ENCODE measurements around the gene IGLL1. TPM values are rescaled to one million over a fixed set of nuclear protein-coding genes. Genes with fewer than 3 reads are reported as not detected.
"Not testable (repeated sequence)": the region's sequence is repeated elsewhere in the genome, so short reads cannot be mapped to it uniquely, and the experiment has no call there.

Gene IGLL1
- total RNA-seq, 1 donor from 2014 or later: not detected

DNA sequence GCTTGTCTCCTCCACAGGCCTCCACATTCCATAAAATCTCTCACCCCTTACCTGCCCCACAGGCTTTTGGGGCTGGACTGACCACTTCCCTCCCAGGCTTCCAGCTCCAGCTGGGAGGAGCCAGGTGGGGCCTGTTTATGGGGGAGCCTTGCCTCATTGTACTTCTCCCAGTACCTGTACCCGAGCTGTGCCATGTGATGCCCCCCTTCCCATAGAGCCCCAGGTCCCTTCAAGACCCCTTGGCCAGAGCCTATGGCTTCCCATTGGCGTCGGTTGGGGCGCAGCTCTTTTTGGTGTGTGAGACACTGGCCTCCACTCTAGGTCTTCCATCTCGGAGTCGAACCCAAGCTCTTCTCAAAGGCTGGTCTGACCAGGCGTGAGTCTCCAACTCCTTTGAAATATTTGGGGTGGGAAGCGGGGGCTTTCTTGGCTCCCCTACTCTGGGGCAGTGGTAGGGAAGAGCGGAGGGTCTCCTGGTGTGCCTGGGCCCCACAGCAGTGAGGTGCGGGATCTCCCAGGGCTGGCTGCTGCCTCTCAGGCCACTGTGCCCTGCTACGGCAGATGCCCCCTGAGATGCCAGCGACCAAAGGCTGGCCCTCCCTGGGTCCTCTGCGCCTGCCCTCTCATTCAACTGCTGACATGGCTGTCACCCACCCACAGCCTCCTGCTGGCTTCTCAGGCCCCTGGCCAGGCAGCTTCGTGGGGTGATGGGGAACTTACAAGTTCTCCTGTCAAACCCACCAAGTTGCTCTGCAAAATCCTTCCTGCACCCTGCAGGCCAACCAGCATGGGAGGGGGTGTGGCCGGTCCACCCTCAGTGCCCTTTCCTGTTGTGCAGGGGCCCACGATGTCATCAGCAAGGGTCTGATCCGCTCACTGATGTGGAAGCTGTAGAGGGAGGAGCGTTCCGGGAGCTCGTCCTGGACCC lies 26.4 kb upstream of the IGLL1 start:
- intact Hi-C loops (cut with DNase I): no loop called here
- no peaks in the 10 kb centered on the region for H3K36me3 ChIP-seq
- H3K4me1 ChIP-seq: no peaks in the 10 kb centered on the region
- no peak overlapping the region for H3K27ac ChIP-seq
- no peak overlapping the region for H3K4me3 ChIP-seq
- no peaks in the 10 kb centered on the region for H3K27me3 ChIP-seq
- TF ChIP-seq, protein P1, sequence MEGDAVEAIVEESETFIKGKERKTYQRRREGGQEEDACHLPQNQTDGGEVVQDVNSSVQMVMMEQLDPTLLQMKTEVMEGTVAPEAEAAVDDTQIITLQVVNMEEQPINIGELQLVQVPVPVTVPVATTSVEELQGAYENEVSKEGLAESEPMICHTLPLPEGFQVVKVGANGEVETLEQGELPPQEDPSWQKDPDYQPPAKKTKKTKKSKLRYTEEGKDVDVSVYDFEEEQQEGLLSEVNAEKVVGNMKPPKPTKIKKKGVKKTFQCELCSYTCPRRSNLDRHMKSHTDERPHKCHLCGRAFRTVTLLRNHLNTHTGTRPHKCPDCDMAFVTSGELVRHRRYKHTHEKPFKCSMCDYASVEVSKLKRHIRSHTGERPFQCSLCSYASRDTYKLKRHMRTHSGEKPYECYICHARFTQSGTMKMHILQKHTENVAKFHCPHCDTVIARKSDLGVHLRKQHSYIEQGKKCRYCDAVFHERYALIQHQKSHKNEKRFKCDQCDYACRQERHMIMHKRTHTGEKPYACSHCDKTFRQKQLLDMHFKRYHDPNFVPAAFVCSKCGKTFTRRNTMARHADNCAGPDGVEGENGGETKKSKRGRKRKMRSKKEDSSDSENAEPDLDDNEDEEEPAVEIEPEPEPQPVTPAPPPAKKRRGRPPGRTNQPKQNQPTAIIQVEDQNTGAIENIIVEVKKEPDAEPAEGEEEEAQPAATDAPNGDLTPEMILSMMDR (IDR thresholded peaks at IDR 0.05): no peak
- TF ChIP-seq POLR2AphosphoS5 (IDR thresholded peaks at IDR 0.05; ENCODE audit: insufficient read depth in 1 of 2, low read depth in 1 of 2): no peak
- TF ChIP-seq POLR2A (IDR thresholded peaks at IDR 0.05): no peak
- DNase-seq (ENCODE audit: extremely low spot score in 2 of 2): no peak
- no peaks in the 10 kb centered on the region for H3K9me3 ChIP-seq

DNA sequence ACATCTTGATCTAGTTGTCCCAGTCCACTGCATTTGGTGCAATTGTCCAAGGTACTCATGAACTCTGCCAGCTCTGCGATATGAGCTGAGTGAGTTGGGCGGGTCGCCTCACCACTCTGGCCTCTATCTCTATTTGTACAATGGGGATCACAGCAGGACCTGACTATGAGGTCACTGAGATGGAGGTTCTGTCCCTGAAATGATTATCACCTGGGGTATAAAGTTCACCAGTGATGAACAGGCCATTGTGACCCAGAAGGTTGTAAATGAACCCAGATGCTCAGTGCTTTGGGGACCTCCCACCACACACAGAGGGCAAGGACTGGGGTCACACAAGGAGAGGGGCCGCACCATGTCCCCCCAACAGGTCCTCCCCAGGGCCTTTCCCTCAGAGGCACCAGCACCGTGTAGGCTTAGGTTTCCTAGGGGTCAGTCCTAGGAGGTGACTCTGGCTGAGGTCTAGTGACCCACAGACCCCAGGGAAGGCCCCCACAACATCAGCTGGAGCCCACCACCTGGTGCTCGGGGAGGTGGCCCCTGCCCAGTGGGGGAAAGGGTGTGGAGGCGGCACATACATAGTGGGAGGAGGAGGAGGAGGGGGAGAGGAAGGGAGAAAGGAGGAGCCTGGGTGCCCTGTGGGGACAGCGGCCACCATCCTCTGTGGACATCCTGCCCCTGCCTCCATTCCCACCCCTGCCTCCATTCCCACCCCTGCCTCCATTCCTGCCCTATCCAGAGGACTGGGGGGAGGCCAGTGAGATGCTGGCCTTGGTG lies 25.0 kb upstream of the IGLL1 start:
- TF ChIP-seq POLR2AphosphoS5 (IDR thresholded peaks at IDR 0.05; ENCODE audit: insufficient read depth in 1 of 2, low read depth in 1 of 2): no peak
- no peak for TF ChIP-seq POLR2A (IDR thresholded peaks at IDR 0.05)
- TF ChIP-seq, protein P1 (IDR thresholded peaks at IDR 0.05): no peak
- no peaks in the 10 kb centered on the region for H3K36me3 ChIP-seq
- H3K9me3 ChIP-seq: no peaks in the 10 kb centered on the region
- no peaks in the 10 kb centered on the region for H3K4me1 ChIP-seq
- intact Hi-C loops (cut with DNase I): no loop called here
- H3K27me3 ChIP-seq: no peaks in the 10 kb centered on the region
- no peak overlapping the region for H3K4me3 ChIP-seq
- no peak overlapping the region for H3K27ac ChIP-seq
- DNase-seq (ENCODE audit: extremely low spot score in 2 of 2): no peak

DNA sequence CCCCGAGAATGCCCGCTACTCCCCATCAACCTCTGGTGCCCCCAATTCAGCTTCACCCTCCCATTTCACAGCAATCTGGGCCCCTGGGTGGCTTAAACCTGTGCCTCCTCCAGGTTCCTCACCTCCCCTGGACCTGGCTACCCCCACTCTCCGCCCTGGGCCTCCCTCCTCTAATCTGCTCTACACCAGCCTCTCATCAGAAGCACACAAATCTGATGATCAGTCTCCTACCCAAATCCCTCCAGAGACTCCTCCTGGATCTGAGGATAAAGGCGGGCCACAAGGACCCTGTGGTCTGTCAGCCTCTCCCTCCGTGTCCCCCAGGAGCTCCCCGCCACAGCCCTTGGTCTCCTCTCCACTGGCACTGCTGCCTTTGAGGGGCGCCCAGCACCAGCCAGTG lies 23.2 kb upstream of the IGLL1 start:
- no peaks in the 10 kb centered on the region for H3K4me1 ChIP-seq
- intact Hi-C loops (cut with DNase I): no loop called here
- TF ChIP-seq, protein P1 (IDR thresholded peaks at IDR 0.05): no peak
- TF ChIP-seq POLR2A (IDR thresholded peaks at IDR 0.05): no peak
- TF ChIP-seq POLR2AphosphoS5 (IDR thresholded peaks at IDR 0.05; ENCODE audit: insufficient read depth in 1 of 2, low read depth in 1 of 2): no peak
- H3K4me3 ChIP-seq: no peak overlapping the region
- no peak overlapping the region for H3K27ac ChIP-seq
- H3K27me3 ChIP-seq: no peaks in the 10 kb centered on the region
- no peaks in the 10 kb centered on the region for H3K9me3 ChIP-seq
- no peaks in the 10 kb centered on the region for H3K36me3 ChIP-seq
- no peak for DNase-seq (ENCODE audit: extremely low spot score in 2 of 2)

DNA sequence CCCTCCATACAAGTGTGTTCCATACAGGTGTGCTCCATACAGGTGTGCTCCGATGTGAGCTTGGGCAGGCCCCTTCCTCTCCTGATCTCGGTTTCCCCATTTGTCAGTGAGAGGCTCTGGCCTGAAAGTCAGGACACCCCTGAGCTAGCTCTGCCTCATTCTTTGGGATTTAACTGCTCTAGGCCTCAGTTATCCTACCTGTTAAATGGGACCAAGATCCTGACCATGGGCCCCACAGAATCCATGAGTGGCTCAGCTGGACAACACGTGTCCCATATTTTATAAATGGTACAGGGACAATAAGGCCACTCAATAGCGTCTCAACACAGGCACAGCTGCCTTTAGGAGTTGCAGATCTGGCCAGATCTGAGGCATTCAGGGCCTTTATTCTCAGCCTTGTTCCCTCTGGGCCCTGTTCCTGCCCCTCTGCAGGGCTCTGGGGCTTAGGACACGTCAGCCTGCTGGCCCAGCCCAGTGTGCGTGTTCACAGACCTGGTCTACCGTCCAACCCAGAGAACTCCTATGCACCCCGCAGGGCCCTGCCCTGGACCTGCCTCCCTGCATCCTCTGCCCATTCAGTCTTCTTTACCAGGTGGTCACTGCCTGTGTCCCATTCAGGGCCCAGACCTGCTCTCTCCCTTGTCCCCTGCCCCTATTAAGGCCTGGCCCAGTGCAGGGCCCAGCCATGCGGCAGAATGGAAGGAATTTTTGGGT lies 18.9 kb upstream of the IGLL1 start:
- TF ChIP-seq, protein P1 (IDR thresholded peaks at IDR 0.05): no peak
- TF ChIP-seq POLR2A (IDR thresholded peaks at IDR 0.05) (no peak), POLR2AphosphoS5 (IDR thresholded peaks at IDR 0.05; ENCODE audit: insufficient read depth in 1 of 2, low read depth in 1 of 2) (no peak)
- Histone ChIP-seq H3K9me3 (no peaks in the 10 kb centered on the region), H3K4me3 (no peak overlapping the region), H3K27me3 (no peaks in the 10 kb centered on the region), H3K4me1 (no peaks in the 10 kb centered on the region), H3K27ac (no peak overlapping the region), H3K36me3 (no peaks in the 10 kb centered on the region)
- DNase-seq (ENCODE audit: extremely low spot score in 2 of 2): no peak
- intact Hi-C loops (cut with DNase I): no loop called here

DNA sequence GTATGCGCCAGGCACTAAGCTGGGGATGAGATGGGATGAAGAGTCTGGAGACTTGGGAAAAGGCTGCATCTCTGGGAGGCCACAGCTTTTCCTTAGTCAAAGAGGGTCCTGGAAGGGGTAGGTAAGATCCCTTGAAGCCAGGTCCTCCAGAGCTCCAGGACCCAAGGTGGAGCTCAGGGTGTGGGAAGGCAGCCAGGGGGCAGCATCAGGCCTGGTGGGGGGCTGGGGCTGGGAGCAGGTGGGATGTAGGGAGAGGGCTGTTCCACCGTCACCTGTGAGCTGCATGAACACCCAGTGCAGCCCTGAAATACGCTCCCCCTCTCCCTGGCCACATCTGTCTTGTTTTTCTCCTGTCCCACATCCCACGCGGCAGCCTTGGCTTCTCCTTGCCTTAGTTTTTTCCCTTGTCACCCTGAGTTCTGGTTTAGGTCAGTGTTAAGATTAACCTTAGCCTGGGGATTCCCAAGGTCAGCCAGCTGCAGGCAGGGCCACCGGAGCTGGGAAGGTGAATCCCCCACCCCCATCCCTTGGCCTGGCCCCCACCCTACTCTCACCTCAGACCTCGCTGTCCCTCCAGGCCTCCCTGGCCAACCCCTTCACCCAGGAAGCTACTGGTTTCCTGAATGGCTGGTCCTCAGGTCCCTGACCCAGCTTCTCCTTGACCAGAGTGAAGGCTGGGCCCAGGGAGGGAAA lies 17.6 kb upstream of the IGLL1 start:
- H3K4me1 ChIP-seq; intact Hi-C loops (cut with DNase I); H3K9me3 ChIP-seq; DNase-seq (ENCODE audit: extremely low spot score in 2 of 2); H3K27ac ChIP-seq; H3K27me3 ChIP-seq; H3K36me3 ChIP-seq; H3K4me3 ChIP-seq: not testable (repeated sequence)

DNA sequence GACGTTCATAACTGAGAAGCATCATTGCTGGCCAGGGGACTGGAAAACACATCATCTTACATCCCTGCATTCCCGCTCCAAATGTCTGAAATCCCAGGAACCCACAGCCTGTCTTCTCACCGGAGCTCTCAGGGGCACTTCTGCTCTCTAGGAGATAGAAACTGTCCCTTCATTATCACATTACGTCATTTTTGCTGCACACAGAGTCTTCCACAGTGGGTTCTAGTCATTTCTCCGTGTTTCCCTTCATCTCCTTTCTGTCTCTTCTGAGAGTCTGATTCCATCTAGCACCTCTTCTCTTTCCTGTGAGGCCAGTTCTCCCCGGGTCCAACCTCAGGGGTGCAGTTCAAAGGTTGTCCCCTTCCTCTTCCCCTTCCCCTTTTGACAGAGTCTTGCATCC lies 15.8 kb upstream of the IGLL1 start:
- intact Hi-C loops (cut with DNase I); DNase-seq (ENCODE audit: extremely low spot score in 2 of 2); H3K36me3 ChIP-seq; H3K27ac ChIP-seq; H3K9me3 ChIP-seq; H3K4me3 ChIP-seq; H3K27me3 ChIP-seq; H3K4me1 ChIP-seq: not testable (repeated sequence)

Measured in vagina (tissue), 2 donors.